Eye (tissue), 1 donor: ENCODE data around the gene MAP3K8.
A peak's percentile ranks its signal among the peaks of the same experiment; 100 is the strongest.
"Not testable (repeated sequence)": the region's sequence is repeated elsewhere in the genome, so short reads cannot be mapped to it uniquely, and the experiment has no call there.

Source experiments
- DNase-seq: peaks from one replicate; pipeline ENCODE4 v3.0.0-alpha.2; 2015

The MAP3K8 gene

DNA sequence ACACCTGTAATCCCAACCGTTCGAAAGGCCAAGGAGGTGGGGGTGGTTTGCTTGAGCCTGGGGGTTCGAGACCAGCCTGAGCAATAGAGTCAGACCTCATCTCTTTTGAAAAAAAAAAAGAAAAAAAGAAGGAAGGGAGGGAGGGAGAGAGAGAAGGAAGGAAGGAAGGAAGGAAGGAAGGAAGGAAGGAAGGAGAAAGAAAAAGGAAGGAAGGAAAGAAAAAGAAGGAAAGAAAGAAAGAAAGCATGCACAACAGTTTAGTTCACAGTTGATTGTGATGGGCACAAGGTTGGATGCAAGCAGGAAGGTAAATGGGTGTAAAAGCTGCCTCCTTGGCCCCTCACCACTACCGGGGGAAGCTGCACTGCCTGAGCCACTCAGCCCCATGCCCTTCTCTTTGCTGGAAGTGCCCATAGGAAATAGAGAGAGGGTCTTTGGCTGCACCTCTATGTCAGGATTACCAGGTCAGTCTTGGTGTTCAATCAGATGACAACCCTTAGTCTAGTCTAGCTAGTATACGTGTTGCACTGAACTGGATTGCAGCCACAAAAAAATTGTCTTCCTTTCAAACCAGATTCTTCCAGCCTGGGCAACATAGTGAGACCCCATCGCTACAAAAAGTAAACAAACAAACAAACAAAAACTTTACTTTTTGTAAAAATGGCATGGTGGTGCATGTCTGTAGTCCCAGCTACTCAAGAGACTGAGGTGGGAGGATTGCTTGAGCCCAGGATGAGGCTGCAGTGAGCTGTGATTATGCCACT is 20.0 kb downstream of the MAP3K8 start:
- no peak for DNase-seq

DNA sequence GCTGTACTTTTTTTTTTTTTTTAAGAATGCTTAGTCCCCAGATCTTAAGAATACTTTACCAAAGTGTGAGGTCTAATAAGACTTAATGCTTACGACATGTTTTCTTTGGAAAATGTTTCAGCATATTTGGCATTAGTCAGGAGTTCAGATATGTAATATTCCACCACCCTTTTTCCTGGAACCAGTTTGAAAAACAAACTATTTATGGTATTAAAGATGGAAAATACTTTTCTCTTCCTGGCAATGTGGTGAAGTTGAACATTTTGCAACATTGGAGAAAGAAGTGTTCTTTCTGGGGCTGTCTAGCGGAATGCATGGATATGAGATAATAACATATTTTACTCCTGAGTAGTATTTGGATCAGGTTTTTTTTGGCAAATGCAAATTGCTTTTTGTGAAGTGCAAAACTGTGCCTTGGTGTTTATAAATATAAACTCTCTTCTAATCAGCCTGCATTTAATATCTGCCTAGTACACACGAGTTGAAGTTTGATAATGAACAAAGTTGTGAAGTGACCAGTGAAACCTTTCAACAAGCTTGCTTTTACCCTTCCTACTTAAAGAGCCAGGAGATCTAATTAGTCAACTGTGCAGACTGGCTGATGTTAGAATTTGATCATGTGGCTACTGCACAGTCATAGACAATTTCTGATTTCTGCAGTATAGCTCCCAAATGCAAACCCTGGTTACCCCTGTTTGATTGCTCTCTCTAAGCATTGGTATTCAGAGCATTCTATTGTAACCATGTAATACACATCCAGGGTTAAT is 20.9 kb downstream of the MAP3K8 start:
- DNase-seq = peak; percentile 52

DNA sequence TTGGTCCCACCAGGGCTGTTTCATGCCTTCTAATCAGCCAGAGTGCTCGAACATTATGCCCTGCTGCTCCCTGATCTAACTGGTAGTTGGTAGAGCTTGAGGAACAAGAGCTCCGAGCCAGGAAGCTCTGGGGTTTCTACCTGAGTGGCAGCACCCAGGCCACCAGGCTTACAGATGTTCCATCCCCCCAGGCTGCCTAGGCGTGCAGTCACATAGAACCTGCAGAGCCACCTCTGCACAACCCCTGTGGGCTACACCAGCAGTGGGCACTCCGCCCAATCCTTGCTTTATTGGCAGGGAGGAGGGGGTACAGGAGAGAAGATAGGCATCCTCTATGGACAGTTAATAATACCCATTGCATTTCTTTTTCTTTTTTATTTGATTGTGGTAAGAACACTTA is 21.8 kb downstream of the MAP3K8 start:
- no peak for DNase-seq

DNA sequence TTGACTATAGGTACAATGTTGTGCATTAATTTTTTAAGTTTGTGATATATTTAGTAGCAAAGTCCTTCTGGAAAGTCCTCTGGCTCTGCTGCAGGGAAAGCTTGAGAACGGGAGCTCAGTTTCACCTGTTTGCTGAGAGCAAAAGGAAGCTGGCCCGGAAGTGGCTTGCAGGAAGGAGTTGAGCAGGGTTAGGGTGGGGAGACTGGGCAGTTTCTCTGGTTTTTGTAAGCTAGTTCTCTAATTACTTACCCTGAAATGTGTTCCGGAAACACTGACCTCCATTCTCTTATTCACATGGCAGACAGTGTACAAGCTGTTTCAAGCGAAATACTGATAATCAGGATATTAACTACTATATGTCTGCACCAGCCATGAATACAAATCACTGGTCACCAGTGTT is 22.3 kb downstream of the MAP3K8 start:
- DNase-seq = no peak

DNA sequence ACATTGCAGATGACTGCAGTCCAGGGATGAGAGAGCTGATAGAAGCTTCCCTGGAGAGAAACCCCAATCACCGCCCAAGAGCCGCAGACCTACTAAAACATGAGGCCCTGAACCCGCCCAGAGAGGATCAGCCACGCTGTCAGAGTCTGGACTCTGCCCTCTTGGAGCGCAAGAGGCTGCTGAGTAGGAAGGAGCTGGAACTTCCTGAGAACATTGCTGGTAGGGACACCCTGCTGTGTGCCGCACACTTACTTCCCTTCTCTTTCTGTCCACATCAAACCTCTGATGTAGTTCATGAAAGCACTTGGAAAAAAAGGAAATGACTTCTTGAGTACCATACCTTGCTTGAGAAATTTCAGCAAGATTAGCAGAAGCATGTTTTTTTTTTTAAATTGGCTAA is 25.3 kb downstream of the MAP3K8 start:
- DNase-seq = no peak

DNA sequence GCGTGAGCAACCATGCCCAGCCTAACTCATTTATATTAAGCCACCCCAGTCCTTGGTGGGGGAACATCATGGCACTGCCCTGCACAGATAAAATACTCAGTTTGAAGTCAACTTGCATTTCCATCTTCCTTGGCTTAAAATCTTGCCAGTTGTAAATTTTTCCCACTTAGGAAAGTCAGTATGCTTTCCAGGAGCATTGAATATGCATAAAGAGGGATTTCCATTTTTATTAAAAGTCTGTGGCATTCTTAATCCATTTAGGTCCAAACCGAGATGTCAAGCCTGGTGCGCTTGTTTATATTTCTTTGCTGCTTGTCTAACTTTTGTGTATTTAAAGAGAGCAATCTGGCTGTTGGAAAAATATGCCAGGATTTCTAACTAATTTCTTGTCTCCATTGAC is 26.1 kb downstream of the MAP3K8 start:
- DNase-seq = no peak

DNA sequence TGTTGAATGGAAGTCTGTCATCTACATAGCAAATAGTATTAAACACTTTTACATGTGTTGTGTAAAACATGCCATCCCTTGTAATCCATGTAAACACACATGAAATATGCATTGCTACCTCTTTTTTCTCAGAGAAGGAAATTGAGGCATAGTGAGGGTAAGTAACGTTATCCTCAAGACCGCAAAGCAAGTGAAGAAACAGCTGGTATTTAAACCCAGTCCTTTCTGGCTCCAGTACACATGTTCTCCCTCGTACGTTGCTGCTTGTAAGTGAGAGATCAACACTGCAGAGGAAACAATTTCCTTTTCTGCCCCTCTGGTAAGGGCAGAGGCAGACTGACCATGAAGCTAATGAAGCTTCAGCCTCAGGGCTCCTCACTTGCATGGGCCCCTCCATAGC is 28.5 kb downstream of the MAP3K8 start:
- DNase-seq = no peak

DNA sequence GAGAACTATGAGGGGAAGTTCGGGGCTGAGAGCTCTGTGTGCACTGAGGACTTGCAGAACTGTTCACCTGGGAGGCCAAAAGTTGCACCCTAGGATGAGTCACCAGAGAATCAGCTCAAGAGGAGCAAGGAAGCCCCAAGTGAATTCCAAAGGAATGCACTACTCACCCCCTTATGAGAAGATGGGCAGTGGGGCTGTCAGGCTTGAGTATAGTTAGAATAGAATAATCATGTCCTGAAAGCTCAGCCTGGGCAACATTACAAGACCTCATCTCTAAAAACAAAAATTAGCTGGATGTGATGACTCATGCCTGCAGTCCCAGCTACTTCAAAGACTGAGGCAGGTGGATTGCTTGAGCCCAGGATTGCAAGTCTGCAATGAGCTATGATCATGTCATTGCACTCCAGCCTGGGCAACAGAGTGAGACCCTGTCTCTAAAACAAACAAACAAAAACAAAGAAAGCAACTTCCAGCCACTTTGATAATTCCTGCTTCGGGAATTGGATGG is 30.0 kb downstream of the MAP3K8 start:
- no peak for DNase-seq

DNA sequence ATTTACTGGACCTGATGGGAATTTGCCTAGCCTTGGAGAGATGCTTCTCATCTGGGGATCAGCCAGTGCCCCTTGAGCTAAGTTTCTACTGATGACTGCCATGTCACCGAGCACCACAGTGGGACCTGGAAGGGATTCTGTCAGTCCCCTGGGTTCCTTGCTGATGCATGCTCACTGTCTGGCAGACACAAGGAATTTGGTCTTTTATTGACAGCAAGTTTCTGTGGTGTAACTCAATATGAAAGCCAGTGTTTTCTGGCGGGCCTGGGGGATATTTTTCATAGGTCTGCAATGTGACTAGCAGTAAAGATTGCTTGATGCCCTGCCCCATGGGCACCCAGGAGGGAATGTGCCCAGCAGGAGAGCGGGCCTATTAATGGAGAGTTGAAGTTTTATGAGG is 30.7 kb downstream of the MAP3K8 start:
- DNase-seq = no peak

DNA sequence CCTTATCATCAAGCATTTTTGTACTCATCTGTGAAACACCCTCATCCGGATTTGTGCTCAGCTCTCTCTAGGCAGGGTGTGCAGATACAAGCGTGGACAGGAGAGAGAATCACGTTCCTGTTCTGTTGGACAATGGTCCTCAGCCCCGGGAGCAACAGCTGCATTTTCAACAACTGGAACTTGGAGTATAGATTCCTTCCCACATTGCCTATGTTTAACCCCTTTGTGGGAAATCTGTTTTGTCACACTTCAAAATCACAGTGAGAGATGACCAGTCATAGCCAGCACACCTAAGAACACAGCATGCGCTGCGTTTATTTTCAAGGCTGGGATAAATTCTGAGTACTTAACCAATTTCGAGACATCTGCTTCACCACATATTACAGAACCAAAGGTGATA is 32.5 kb downstream of the MAP3K8 start:
- DNase-seq = no peak

DNA sequence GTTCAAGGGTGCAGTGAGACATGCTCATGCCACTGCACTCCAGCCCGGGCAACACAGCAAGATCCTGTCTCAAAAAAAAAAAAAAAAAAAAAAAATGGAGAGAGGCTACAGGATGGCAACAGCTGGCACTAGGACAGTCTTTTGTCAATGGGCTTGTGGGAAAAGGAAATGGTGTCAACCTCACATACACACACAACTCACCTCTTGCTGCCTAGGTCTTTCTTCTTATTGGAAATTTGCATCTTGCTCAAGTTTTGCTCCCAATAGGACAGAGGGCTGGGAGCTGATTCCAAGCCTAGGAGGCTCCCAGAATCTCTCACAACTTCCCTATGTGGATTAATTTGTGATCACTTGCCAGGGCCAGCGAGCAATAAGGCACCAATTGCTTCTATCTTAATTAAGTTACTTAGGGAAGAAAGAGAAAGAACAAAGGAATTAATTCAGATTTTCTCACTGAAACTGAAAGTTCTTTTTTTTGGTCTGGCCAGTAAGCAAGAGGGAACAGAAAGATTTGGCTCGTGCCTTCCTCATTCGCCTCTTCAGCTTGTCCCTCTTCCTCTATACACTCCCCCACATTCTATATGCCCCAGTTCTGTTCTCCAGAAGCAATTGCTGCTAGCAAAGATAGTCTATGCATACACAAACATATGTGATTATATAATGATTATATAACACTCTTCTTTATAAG is 33.8 kb downstream of the MAP3K8 start:
- no peak for DNase-seq

DNA sequence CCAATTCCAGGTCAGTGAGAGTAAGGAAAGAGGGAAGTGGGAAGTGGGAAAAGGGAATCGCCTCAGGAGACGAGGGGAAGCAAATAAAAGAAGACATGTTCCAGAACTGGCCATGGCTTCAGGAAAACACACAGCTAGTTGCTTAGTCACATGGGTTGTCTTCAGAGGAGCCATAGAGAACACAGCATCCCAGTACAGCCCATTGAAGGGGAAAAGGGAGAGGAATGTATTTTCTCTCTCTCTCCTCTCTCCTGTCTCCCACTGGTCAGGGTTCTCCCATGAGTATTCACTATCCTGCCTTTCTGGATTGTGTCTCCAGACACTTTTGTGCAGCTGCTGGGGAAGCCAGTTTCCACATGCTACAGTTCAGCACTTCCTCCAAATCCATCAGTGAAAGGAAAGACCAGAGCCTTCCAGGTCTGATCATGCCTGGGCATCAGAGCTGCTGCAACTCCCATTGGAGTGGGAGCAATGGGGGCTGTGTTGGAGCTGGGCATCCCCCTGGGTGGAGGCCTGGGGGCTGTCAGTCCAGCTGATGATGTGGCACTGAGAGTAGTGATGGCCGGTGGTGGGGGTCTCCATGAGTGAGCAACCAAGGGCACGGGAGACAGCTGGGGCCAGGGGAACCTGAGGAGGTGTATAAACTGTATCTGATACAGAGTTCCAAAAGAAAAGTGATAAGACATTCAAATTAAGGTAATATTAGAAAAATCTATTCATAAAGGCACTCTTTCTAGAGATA is 38.6 kb downstream of the MAP3K8 start:
- no peak for DNase-seq

DNA sequence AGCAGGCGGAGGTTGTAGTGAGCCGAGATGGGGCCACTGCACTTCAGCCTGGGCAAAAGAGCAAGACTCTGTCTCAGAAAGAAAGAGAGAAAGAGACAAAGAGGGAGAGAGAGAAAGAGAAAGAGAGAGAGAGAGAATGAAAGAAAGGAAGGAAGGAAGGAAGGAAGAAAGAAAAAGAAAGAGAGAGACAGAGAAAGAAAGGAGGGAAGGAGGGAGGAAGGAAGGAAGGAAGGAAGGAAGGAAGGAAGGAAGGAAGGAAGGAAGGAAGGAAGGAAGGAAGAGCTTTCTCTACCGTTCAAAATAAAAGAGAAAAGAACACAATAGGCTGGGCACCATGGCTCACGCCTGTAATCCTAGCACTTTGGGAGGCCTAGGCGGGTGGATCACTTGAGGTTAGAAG is 41.5 kb downstream of the MAP3K8 start:
- not testable (repeated sequence) for DNase-seq

DNA sequence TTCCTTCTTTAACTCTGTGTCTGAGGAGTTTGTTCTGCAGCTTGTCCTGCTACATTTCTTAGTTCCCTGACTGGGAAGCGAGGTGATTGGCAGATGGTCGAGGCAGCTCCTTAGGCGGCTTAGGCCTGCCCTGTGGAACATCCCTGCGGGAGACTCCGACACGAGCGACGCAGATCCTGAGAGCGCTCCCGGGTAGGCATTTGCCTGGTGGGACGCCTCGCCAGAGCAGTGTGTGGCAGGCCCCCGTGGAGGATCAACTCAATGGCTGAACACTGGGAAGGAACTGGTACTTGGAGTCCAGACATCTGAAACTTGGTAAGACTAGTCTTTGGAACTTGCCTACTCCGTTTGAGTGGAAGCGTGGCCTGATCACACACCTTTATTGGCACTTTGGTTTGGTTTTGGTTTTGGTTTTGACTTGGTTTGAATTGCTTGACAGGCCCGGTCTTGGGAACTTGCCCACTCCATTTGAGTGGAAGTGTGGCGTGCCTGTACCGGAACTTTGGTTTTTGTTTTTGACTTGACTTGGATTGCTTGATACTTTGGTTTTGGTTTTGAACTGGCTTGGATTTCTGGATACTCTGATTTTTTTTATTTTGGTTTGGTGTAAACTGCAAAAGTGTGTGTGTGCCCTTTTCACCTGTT is 42.6 kb downstream of the MAP3K8 start:
- no peak for DNase-seq

DNA sequence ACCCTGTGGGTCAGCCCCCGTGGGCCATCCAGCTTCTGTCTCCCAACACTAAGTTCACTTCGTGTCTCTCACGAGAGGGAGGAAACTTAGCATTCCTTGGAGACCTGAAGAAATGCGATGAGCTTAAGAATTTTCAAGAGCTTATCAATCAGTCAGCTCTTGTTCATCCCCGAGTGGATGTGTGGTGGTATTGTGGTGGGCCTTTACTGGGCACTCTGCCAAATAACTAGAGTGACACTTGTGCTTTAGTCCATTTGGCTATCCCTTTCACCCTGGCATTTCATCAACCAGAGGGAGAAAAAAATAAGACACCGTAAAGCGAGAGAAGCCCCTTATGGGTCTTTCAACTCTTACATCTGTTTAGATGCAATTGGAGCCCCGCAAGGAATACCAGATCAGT is 45.5 kb downstream of the MAP3K8 start:
- not testable (repeated sequence) for DNase-seq

DNA sequence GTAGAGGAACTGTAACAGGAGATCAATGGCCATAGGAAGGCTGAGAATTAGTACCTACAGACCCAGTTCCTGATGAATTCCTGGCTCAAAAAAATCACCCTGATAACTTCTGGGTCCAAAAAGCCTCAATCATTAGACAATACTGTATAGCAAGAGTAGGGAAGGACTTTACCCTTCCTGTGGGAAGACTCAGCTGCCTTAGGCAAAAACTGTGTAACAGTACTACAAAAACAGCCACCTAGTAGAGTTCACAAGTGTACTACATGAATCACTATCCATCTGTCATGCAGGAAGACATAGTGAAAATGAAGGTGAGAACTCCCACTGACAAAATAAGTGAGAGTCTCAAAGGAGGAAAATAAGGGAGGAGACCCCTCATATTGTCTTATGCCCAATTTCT is 47.6 kb downstream of the MAP3K8 start:
- no peak for DNase-seq

DNA sequence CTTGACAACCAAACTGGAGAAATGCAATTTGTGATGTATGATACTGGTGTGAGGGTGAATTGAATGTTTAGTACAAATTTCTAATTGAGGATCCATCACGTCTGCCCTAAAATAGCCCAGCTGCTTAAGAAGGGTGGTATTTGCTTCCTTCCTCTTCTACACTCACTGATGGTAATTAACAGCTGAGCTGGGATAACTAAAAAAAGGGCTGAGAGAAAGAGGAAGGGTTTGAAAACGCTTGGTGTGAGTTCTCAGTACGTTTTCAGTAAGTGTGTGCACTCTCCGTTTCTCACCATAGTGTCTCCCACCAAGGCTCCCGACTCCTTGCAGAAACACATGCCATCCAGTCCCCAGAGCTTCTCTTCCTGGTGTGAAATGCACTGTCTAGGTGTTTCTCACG is 54.3 kb downstream of the MAP3K8 start:
- DNase-seq = no peak

DNA sequence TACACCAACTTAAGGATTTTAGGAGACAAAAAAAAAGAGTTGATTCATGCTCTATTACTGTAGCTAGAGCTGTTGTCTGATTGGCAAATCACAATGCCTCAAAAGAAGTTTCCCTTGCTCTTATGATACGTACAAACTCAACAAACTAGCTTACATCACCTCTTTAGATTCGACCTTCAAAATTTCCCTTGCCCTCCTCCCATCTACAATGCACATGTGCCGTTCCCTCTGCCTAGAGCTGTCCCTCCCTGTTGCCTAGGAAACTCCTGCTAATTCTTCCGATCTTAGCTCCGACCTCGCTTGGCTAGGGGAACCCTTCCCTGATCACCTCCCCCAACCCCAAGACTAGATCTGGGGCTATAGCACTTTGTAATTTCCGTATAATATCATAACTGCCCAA is 55.4 kb downstream of the MAP3K8 start:
- no peak for DNase-seq

DNA sequence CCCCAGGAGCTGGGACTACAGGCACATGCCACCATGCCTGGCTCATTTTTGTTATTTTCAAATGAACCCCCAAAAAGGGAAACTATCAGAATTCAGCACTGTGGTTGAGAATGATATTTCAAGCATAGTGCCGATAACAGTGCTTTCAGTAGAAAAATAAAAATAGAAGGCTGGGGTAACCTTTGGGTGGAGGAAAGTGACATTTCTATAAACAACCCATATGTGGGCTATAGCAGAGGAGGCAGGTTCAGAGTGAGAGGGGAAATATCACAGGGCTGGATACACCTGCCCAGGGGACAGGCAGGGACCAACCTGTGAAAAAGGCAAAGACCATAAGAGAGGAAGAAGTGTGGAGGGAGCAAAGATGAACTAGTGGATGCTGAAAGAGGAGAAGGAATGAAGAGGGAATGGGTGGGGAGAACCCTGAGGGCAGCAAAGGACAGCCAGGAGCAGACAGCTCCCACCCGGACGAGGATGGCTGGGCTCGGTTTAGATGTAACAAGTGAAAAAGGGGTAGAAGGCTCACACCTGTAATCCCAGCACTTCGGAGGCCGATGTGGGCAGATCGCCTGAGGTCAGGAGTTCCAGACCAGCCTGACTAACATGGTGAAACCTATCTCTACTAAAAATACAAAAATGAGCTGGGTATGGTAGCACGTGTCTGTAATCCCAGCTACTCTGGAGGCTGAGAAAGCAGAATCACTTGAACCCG is 56.5 kb downstream of the MAP3K8 start:
- DNase-seq = no peak

DNA sequence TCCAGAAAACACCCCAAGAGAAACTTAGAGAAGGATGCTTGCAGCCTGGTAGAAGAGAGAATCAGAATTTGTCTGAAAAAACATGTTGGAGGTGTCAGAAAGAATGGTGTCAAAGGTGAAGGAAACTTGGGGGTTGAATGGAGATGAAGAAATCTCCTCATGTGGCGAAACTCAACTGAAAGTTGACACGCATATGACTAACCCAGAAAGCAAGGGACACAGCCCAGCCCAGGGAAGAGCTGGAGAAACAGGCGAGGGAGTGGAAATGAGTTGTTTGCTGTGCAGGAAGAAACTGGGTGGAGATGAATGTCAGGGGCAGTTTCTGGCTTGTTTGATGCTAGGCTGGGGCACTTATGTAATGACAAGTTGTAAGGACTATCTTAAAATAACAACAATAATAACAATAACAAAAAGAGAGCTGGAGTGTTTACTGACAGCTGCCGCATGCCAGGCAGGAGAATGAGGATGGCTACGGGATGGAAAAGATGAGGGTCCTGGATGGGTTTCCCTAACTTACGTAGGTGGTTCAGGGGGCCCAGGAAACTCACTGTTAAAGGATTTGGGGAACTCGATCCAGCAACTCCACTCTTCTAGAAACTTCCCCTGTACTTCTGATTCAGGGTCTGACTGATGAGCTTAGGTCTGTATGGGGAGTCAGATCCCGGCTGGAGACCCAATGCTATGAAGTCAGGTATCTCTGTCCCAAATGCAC is 57.4 kb downstream of the MAP3K8 start:
- no peak for DNase-seq

DNA sequence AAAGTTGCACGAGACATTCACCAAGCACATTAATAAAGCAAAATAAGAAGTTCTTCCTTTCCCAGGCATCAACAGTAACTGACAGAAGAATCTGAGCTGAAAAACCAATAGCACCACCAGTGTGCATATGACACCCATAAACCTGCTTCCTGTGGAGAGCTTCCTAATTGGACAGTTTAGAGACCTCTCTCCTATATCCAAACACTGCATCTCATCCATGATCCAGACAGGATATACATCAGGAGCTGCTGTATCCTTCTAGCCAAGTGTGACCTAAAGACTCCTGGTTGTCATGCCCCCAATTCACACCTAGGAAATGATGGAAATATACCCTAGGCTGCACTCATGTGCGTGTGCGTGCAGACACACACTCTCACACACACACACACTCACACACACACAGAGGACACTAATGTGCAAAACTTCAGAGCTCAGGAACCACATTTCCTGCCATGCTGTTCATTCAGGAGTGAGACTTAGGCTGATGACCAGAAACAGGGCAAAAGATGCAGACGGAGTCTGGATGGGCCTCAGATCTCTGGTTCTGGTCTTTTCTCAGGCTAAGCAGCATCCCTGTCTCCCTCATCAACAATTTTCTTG is 58.0 kb downstream of the MAP3K8 start:
- no peak for DNase-seq
